OCI-LY7 (cell line): ENCODE data around the gene MARVELD3.

Source experiments
- EZH2phosphoT487 ChIP-seq: fragments of 200-600 bp; sonication (generic); IDR thresholded peaks from 2 replicates; pipeline ENCODE4 v1.6.1; 2018; ENCODE audit warnings: low read depth, borderline replicate concordance, mild to moderate bottlenecking, mixed run types, antibody characterized with exemption, low read length, moderate library complexity, mixed read lengths
- TF ChIP-seq, protein P1 (sequence below): fragments of 200-600 bp; sonication (generic); conservative IDR thresholded peaks from 2 replicates; pipeline ENCODE4 v1.5.1; 2014; ENCODE audit warnings: mild to moderate bottlenecking, antibody characterized with exemption, low read length, moderate library complexity, mixed read lengths

DNA sequence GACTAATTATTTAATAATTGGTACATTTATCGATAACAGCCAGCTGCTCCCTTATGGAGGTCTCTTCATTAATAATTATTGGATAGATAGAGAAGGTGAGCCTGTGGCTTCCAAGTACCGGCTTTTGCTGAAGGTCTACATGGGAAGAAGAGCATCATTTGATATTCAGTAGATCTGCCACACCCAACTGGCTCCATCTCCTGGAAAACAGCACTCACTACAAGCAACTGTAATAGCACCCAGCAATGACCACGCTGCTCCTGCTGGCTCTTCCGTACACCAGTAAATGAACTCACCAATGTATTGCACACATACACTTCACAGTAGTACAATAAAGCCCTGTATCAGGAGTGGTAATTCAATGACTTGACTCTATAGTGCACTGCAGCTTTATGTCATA, 19.5 kb downstream of the MARVELD3 start:
- TF ChIP-seq, protein P1, sequence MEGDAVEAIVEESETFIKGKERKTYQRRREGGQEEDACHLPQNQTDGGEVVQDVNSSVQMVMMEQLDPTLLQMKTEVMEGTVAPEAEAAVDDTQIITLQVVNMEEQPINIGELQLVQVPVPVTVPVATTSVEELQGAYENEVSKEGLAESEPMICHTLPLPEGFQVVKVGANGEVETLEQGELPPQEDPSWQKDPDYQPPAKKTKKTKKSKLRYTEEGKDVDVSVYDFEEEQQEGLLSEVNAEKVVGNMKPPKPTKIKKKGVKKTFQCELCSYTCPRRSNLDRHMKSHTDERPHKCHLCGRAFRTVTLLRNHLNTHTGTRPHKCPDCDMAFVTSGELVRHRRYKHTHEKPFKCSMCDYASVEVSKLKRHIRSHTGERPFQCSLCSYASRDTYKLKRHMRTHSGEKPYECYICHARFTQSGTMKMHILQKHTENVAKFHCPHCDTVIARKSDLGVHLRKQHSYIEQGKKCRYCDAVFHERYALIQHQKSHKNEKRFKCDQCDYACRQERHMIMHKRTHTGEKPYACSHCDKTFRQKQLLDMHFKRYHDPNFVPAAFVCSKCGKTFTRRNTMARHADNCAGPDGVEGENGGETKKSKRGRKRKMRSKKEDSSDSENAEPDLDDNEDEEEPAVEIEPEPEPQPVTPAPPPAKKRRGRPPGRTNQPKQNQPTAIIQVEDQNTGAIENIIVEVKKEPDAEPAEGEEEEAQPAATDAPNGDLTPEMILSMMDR, result peak; percentile 82
- no peak for TF ChIP-seq EZH2phosphoT487
